ENCODE results near the gene EFCAB6. TPM values are rescaled to one million over a fixed set of nuclear protein-coding genes. Genes with fewer than 3 reads are reported as not detected.

Gene EFCAB6
- total RNA-seq, 1 experiment from 2014 or later = 0.94 TPM

GRCh38 chr22:43570531-43571165, 241.5 kb downstream of the EFCAB6 start:
- Mint-ChIP-seq H3K36me3 (no peaks in the 10 kb centered on the region), H3K9me3 (no peaks in the 10 kb centered on the region), H3K27me3 (ENCODE audit: low read depth) (no peaks in the 10 kb centered on the region), H3K4me3 (no peak overlapping the region), H3K4me1 (peaks cover 26% of the 10 kb centered on the region), H3K27ac (no peak overlapping the region)
- DNase-seq (ENCODE audit: low spot score) (no peak), ATAC-seq (peak; percentile 73)
- TF ChIP-seq ARID4B (CRISPR knock-in tag; IDR thresholded peaks at IDR 0.05; ENCODE audit: borderline replicate concordance) = no peak
- peak; percentile 25; the same call in 1 of the 2 replicates for TF ChIP-seq ZNF423 (CRISPR knock-in tag; IDR thresholded peaks at IDR 0.05)
- TF ChIP-seq MYBL2 (CRISPR knock-in tag; IDR thresholded peaks at IDR 0.05) = no peak
- TF ChIP-seq ELF4 (CRISPR knock-in tag; IDR thresholded peaks at IDR 0.05; ENCODE audit: low read depth) = no peak
- ChIA-PET CTCF (interaction anchor here (1.1 to 1.9 kb wide), 2 partner anchors 55 to 313 kb away, joined by 5 to 7 read pairs; no protein-coding TSS in a partner anchor), POLR2A (no interaction called here)

GRCh38 chr22:43569111-43569510, 243.0 kb downstream of the EFCAB6 start:
- Mint-ChIP-seq H3K4me3 (no peak overlapping the region), H3K9me3 (peaks cover 6% of the 10 kb centered on the region), H3K4me1 (peaks cover 26% of the 10 kb centered on the region), H3K27ac (no peak overlapping the region), H3K27me3 (ENCODE audit: low read depth) (no peaks in the 10 kb centered on the region), H3K36me3 (no peaks in the 10 kb centered on the region)
- ATAC-seq (no peak), DNase-seq (ENCODE audit: low spot score) (no peak)
- ChIA-PET POLR2A (no interaction called here), CTCF (no interaction called here)
- TF ChIP-seq NFATC4 (CRISPR knock-in tag; IDR thresholded peaks at IDR 0.05) (no peak), AR (CRISPR knock-in tag; IDR thresholded peaks at IDR 0.05) (no peak), ATF3 (CRISPR knock-in tag; conservative IDR thresholded peaks at IDR 0.05) (no peak), CREB1 (CRISPR knock-in tag; IDR thresholded peaks at IDR 0.05) (no peak), RORB (CRISPR knock-in tag; IDR thresholded peaks at IDR 0.05) (no peak), ZNF138 (CRISPR knock-in tag; conservative IDR thresholded peaks at IDR 0.05) (no peak), MLX (CRISPR knock-in tag; IDR thresholded peaks at IDR 0.05) (no peak), ARID4B (CRISPR knock-in tag; IDR thresholded peaks at IDR 0.05; ENCODE audit: borderline replicate concordance) (no peak), ATF1 (CRISPR knock-in tag; IDR thresholded peaks at IDR 0.05) (no peak), CBFB (CRISPR knock-in tag; IDR thresholded peaks at IDR 0.05; ENCODE audit: low read depth) (no peak), IRF1 (CRISPR knock-in tag; IDR thresholded peaks at IDR 0.05) (no peak), ZNF317 (CRISPR knock-in tag; IDR thresholded peaks at IDR 0.05; ENCODE audit: borderline replicate concordance, low read depth) (no peak), FOXP1 (CRISPR knock-in tag; IDR thresholded peaks at IDR 0.05; ENCODE audit: borderline replicate concordance) (no peak)
